ENCODE measurements around the gene ABHD17B. TPM values are rescaled to one million over a fixed set of nuclear protein-coding genes. Genes with fewer than 3 reads are reported as not detected.

ABHD17B gene
- total RNA-seq, 1 donor from 2014 or later: 12.5 TPM

- H3K27me3 Mint-ChIP-seq (ENCODE audit: low read depth): peaks cover 4% of the 10 kb centered on the region
- H3K4me1 Mint-ChIP-seq (ENCODE audit: low read depth): no peaks in the 10 kb centered on the region
- H3K9me3 Mint-ChIP-seq (ENCODE audit: low read depth): peaks cover 21% of the 10 kb centered on the region
- H3K36me3 Mint-ChIP-seq (ENCODE audit: low read depth): peaks cover 14% of the 10 kb centered on the region
- no peak for DNase-seq (ENCODE audit: low spot score)
- H3K27ac Mint-ChIP-seq (ENCODE audit: unreplicated experiment): no peak overlapping the region
- H3K4me3 Mint-ChIP-seq (ENCODE audit: unreplicated experiment): no peak overlapping the region
- TF ChIP-seq CTCF (IDR thresholded peaks at IDR 0.05): no peak
Observed at GRCh38 chr9:71835596-71835995, 75.4 kb downstream of the ABHD17B start.

GRCh38 chr9:71830929-71831328, 80.1 kb downstream of the ABHD17B start:
- Mint-ChIP-seq H3K27ac (ENCODE audit: unreplicated experiment) (no peak overlapping the region), H3K4me3 (ENCODE audit: unreplicated experiment) (no peak overlapping the region), H3K4me1 (ENCODE audit: low read depth) (no peaks in the 10 kb centered on the region), H3K27me3 (ENCODE audit: low read depth) (peaks cover 1% of the 10 kb centered on the region), H3K36me3 (ENCODE audit: low read depth) (peaks cover 14% of the 10 kb centered on the region), H3K9me3 (ENCODE audit: low read depth) (peaks cover 21% of the 10 kb centered on the region)
- TF ChIP-seq CTCF (IDR thresholded peaks at IDR 0.05): no peak
- DNase-seq (ENCODE audit: low spot score): no peak

GRCh38 chr9:71830153-71830552, 80.8 kb downstream of the ABHD17B start:
- H3K27ac Mint-ChIP-seq (ENCODE audit: unreplicated experiment): no peak overlapping the region
- H3K9me3 Mint-ChIP-seq (ENCODE audit: low read depth): peaks cover 15% of the 10 kb centered on the region
- no peak for TF ChIP-seq CTCF (IDR thresholded peaks at IDR 0.05)
- no peaks in the 10 kb centered on the region for H3K4me1 Mint-ChIP-seq (ENCODE audit: low read depth)
- H3K4me3 Mint-ChIP-seq (ENCODE audit: unreplicated experiment): no peak overlapping the region
- peaks cover 12% of the 10 kb centered on the region for H3K36me3 Mint-ChIP-seq (ENCODE audit: low read depth)
- H3K27me3 Mint-ChIP-seq (ENCODE audit: low read depth): no peaks in the 10 kb centered on the region
- no peak for DNase-seq (ENCODE audit: low spot score)

GRCh38 chr9:71826279-71826678, 84.7 kb downstream of the ABHD17B start:
- H3K4me3 Mint-ChIP-seq (ENCODE audit: unreplicated experiment): no peak overlapping the region
- TF ChIP-seq CTCF (IDR thresholded peaks at IDR 0.05): no peak
- no peak overlapping the region for H3K27ac Mint-ChIP-seq (ENCODE audit: unreplicated experiment)
- H3K36me3 Mint-ChIP-seq (ENCODE audit: low read depth): no peaks in the 10 kb centered on the region
- H3K27me3 Mint-ChIP-seq (ENCODE audit: low read depth): no peaks in the 10 kb centered on the region
- no peaks in the 10 kb centered on the region for H3K9me3 Mint-ChIP-seq (ENCODE audit: low read depth)
- peaks cover 2% of the 10 kb centered on the region for H3K4me1 Mint-ChIP-seq (ENCODE audit: low read depth)
- DNase-seq (ENCODE audit: low spot score): no peak

GRCh38 chr9:71824257-71824656, 86.7 kb downstream of the ABHD17B start:
- TF ChIP-seq CTCF (IDR thresholded peaks at IDR 0.05): no peak
- DNase-seq (ENCODE audit: low spot score): no peak
- no peaks in the 10 kb centered on the region for H3K27me3 Mint-ChIP-seq (ENCODE audit: low read depth)
- no peaks in the 10 kb centered on the region for H3K9me3 Mint-ChIP-seq (ENCODE audit: low read depth)
- no peaks in the 10 kb centered on the region for H3K36me3 Mint-ChIP-seq (ENCODE audit: low read depth)
- H3K27ac Mint-ChIP-seq (ENCODE audit: unreplicated experiment): no peak overlapping the region
- H3K4me1 Mint-ChIP-seq (ENCODE audit: low read depth): peaks cover 7% of the 10 kb centered on the region
- no peak overlapping the region for H3K4me3 Mint-ChIP-seq (ENCODE audit: unreplicated experiment)

Data from chondrocyte (in vitro differentiated cells).